Activated CD4-positive, CD25-positive, alpha-beta regulatory T cell treated with anti-CD3 and anti-CD28 coated beads, Interleukin-2, amount 50 U/mL, for 16 hours (primary cell): ENCODE results near the gene PATL2.
"Not testable (repeated sequence)": the region's sequence is repeated elsewhere in the genome, so short reads cannot be mapped to it uniquely, and the experiment has no call there.

Experiments used
- DNase-seq: peaks from one replicate; pipeline ENCODE4 v3.0.0-alpha.2; 2020; ENCODE audit warnings: low read depth, low spot score

Gene PATL2

GRCh38 chr15:44647036-44647435 lies 64.1 kb downstream of the PATL2 start:
- no peak for DNase-seq

DNA sequence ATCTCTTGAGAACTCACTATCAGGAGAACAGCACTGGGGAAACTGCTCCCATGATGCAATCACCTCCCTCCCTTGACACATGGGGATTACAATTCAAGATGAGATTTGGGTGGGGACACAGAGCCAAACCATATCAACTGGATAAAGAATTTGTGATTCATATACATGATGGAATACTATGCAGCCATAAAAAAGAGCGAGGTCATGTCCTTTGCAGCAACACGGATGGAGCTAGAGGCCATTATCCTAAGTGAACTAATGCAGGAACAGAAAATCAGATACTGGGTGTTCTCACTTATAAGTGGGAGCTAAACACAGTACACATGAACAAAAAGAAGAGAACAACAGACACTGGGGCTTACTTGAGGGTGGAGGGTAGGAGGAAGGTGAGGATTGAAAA lies 64.7 kb downstream of the PATL2 start:
- DNase-seq, result no peak

DNA sequence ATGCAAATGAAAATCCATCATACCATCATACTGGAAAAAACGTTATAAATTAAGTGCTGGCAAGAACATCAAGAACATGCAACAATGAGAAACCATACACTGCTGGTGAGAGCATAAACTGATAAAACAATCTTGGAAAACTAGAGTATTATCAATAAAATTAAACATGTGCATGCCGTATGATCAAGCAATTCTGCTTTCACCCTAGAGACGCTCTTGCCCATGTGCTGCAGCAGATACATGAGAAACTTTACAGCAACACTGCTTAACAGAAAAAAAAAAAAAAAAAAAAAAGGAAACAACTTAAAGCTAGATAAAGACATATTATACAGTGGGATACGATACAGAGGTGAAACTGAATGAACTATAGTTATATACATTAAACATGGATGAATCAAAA lies 69.5 kb downstream of the PATL2 start:
- DNase-seq, result no peak

DNA sequence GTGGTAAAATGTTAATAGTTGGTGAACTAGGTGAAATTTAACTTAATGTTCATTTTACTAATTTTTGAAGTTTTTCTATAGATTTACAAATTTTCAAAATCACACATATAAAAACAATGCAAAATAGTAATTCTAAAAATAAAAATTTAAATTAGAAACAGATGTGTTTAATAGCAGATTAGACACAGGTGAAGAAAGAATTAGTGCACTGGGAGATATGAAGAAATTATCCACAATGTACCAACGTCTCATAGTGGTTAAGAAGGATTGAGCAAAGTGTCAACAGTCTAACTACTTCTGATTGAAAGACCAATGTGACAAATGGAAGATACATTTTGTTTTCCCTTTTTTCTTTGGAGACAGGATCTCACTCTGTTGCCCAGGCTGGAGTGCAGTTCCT lies 74.1 kb downstream of the PATL2 start:
- DNase-seq, result no peak

DNA sequence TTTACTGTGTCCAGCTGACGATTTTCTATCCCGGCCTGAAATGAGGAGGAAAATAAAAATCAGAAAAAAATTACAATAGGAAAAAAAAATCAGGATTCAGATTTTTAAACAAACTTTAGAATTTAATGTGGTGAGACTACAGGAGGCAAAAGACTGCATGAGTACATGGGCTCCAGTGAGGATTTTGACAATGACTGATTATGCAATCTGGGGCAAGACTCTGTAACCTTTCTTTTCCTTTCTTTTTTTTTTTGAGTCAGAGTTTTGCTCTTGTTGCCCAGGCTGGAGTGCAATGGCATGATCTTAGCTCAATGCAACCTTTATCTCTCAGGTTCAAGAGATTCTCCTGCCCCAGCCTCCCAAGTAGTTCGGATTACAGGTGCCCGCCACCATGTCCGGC lies 77.5 kb downstream of the PATL2 start:
- DNase-seq, result no peak

GRCh38 chr15:44625286-44625685 lies 85.8 kb downstream of the PATL2 start:
- not testable (repeated sequence) for DNase-seq

DNA sequence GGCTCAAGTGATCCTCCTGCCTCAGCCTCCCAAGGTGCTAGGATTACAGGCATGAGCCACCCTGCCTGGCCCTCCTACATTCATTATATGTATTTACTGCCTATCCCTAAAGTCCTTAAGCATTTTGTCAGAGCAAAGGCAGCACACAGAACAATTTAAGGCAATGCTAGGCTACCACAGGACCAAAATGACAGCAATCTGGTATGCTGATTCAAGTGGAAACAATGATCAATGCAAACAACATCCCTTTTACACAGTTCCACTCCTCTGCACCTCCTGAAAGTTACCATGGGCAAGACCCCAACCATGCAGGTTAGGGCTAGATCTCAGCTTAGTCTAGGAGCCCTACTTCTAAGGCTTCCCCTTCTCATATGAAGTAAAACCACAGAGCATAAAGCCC lies 87.9 kb downstream of the PATL2 start:
- DNase-seq, result no peak

- DNase-seq, result no peak
These were observed 91.0 kb downstream of the PATL2 start for GRCh38 chr15:44620081-44620480.

DNA sequence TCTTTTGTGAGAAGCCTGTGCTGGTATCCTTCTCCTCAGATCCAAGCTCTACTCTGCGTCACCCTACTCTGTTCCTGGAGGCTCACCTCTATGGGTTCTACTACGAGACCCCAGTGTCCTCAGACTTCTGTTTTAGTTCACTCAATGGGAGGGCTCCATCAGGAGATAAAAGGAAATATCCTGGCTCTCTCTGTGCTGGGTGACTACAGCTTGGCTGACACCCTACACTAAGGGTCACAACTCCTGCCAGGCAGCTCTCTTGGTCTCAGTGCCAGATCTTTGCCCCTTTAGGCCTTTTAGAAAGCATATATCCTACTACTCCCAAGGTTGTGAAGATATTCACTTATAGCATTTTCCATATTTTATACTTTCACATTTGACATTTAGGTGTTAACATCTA lies 94.1 kb downstream of the PATL2 start:
- no peak for DNase-seq
